IMR-90 (cell line): ENCODE measurements around the gene CRYZL1. TPM values are rescaled to one million over a fixed set of nuclear protein-coding genes. Genes with fewer than 3 reads are reported as not detected.

ENCODE experiments used
- ATAC-seq: fragments of 200-7000 bp; cut with Tn5 transposase; 2 replicates; pipeline ENCODE4 v1.9.1; 2020; ENCODE audit warnings: low read depth, mild to moderate bottlenecking, moderate library complexity
- BruUV-seq: library from RNA; stranded (reverse); fragments of 400-500 nt; replicated peaks from 2 replicates; lab custom pipeline; 2021; lab: Mats Ljungman, UMichigan
- CTCF ChIA-PET: fragments of 300-600 bp; formaldehyde crosslinking; extraction: SDS; loops from one replicate; lab custom pipeline; 2021; ENCODE audit warnings: antibody characterized with exemption; lab: Yijun Ruan, JAX
- POLR2A ChIA-PET: fragments of 300-600 bp; sonication (Branson Sonifier 250); formaldehyde crosslinking; loops from one replicate; lab custom pipeline; 2022; ENCODE audit warnings: antibody characterized with exemption; ENCODE audit not compliant: unreplicated experiment; lab: Charles Lee
- DNase-seq: peaks from one replicate; pipeline ENCODE4 v3.0.0; 2013
- H2AFZ ChIP-seq: replicated peaks from 2 replicates; pipeline ENCODE3; 2013; ENCODE audit warnings: low read length, mild to moderate bottlenecking; ENCODE audit not compliant: poor library complexity
- H2AK5ac ChIP-seq: 2 replicates; pipeline ENCODE4 v1.6.1; 2013; ENCODE audit warnings: low read depth, low read length, inconsistent platforms
- H2AK9ac ChIP-seq: replicated peaks from 2 replicates; pipeline ENCODE3; 2013; ENCODE audit warnings: mild to moderate bottlenecking, low read depth, low read length, moderate library complexity; ENCODE audit not compliant: poor library complexity
- H2BK120ac ChIP-seq: 2 replicates; pipeline ENCODE4 v1.6.1; 2013; ENCODE audit warnings: low read depth, low read length, inconsistent platforms
- H2BK15ac ChIP-seq: 3 replicates; pipeline ENCODE4 v1.6.1; 2013; ENCODE audit warnings: low read depth, low read length, inconsistent platforms
- H2BK20ac ChIP-seq: 2 replicates; pipeline ENCODE4 v1.6.1; 2013; ENCODE audit warnings: low read depth, mild to moderate bottlenecking, inconsistent platforms, low read length, moderate library complexity
- H2BK5ac ChIP-seq: 2 replicates; pipeline ENCODE4 v1.6.1; 2013; ENCODE audit warnings: mild to moderate bottlenecking, low read depth, low read length, inconsistent platforms; ENCODE audit not compliant: poor library complexity, severe bottlenecking
- H3K14ac ChIP-seq: replicated peaks from 2 replicates; pipeline ENCODE4 v1.6.1; 2013; ENCODE audit warnings: low read depth, low read length, inconsistent platforms
- H3K18ac ChIP-seq: 2 replicates; pipeline ENCODE4 v1.6.1; 2013; ENCODE audit warnings: low read depth, low read length, control low read depth
- H3K23ac ChIP-seq: 2 replicates; pipeline ENCODE4 v1.6.1; 2013; ENCODE audit warnings: low read depth, low read length, inconsistent platforms
- H3K27ac ChIP-seq: 2 replicates; pipeline ENCODE4 v1.5.1; 2013; ENCODE audit warnings: mild to moderate bottlenecking, control low read depth, low read length; ENCODE audit not compliant: insufficient read depth
- H3K27me3 ChIP-seq: 2 replicates; pipeline ENCODE4 v1.6.1; 2013; ENCODE audit warnings: low read length; ENCODE audit not compliant: control insufficient read depth, insufficient read depth
- H3K36me3 ChIP-seq: 2 replicates; pipeline ENCODE4 v1.6.1; 2013; ENCODE audit warnings: low read length, mixed read lengths; ENCODE audit not compliant: control insufficient read depth, insufficient read depth
- H3K4ac ChIP-seq: 2 replicates; pipeline ENCODE4 v1.6.1; 2013; ENCODE audit warnings: low read depth, low read length, inconsistent platforms
- H3K4me1 ChIP-seq: 2 replicates; pipeline ENCODE4 v1.6.1; 2013; ENCODE audit warnings: low read length, mixed read lengths; ENCODE audit not compliant: control insufficient read depth, insufficient read depth
- H3K4me2 ChIP-seq: 2 replicates; pipeline ENCODE4 v1.6.1; 2013; ENCODE audit warnings: low read depth, mild to moderate bottlenecking, control low read depth, low read length, moderate library complexity
- H3K4me3 ChIP-seq: 2 replicates; pipeline ENCODE4 v1.5.1; 2013; ENCODE audit warnings: low read depth, mild to moderate bottlenecking, control low read depth, low read length, moderate library complexity; ENCODE audit not compliant: insufficient read depth
- H3K56ac ChIP-seq: 2 replicates; pipeline ENCODE4 v1.6.1; 2013; ENCODE audit warnings: low read length, inconsistent platforms; ENCODE audit not compliant: insufficient read depth; ENCODE audit errors: extremely low read depth
- H3K79me1 ChIP-seq, 2 experiments: 2 replicates each; pipeline ENCODE4 v1.6.1; 2013; ENCODE audit warnings: low read length in 2 of 2, inconsistent platforms in 1 of 2, low read depth in 1 of 2
- H3K9ac ChIP-seq: 2 replicates; pipeline ENCODE4 v1.6.1; 2013; ENCODE audit warnings: low read depth, low read length, control low read depth
- H3K9me1 ChIP-seq: 2 replicates; pipeline ENCODE4 v1.6.1; 2013; ENCODE audit warnings: low read length, inconsistent platforms; ENCODE audit not compliant: insufficient read depth
- H3K9me3 ChIP-seq: 2 replicates; pipeline ENCODE4 v1.6.1; 2013; ENCODE audit warnings: low read length; ENCODE audit not compliant: control insufficient read depth, insufficient read depth
- H4K20me1 ChIP-seq: 2 replicates; pipeline ENCODE4 v1.6.1; 2013; ENCODE audit warnings: low read length, inconsistent platforms; ENCODE audit not compliant: insufficient read depth
- H4K5ac ChIP-seq: 2 replicates; pipeline ENCODE4 v1.6.1; 2013; ENCODE audit warnings: mild to moderate bottlenecking, low read depth, low read length, control low read depth
- H4K8ac ChIP-seq, 2 experiments: 2 replicates each; pipeline ENCODE4 v1.6.1; 2013; ENCODE audit warnings: low read depth in 2 of 2, low read length in 2 of 2, control low read depth in 1 of 2, inconsistent platforms in 1 of 2
- H4K91ac ChIP-seq: 2 replicates; pipeline ENCODE4 v1.6.1; 2013; ENCODE audit warnings: low read depth, low read length, inconsistent platforms; ENCODE audit not compliant: insufficient read depth
- CEBPB ChIP-seq: IDR thresholded peaks from 2 replicates; pipeline ENCODE4 v1.6.1; 2012; ENCODE audit warnings: low read depth, low read length, improper control_type of control experiment
- POLR2A ChIP-seq: IDR thresholded peaks from 2 replicates; pipeline ENCODE4 v1.6.1; 2012; ENCODE audit warnings: mild to moderate bottlenecking, low read depth, low read length
- WGBS, 2 experiments: methylation state at CpG; one replicate each; pipeline versions ENCODE4 v1.1.5 to v1.1.7; 2013; ENCODE audit warnings: missing lambda C conversion rate in 2 of 2; ENCODE audit not compliant: insufficient read length in 1 of 2; ENCODE audit errors: extremely low coverage in 2 of 2; 5-methylcytosine and 5-hydroxymethylcytosine counted together
- dilution Hi-C: fragments of 300-500 bp; cut with HindIII; formaldehyde crosslinking; loops from one replicate; pipeline ENCODE4 v1.14.3; 2018; ENCODE audit warnings: low sequenced_read_pairs; ENCODE audit not compliant: unreplicated experiment
- in situ Hi-C: fragments of 300-500 bp; cut with MboI; formaldehyde crosslinking; loops from 3 replicates; pipeline ENCODE4 v1.14.3; 2019; ENCODE audit warnings: low sequenced_read_pairs, inconsistent platforms, mixed read lengths
- intact Hi-C: fragments of 100-400 bp; cut with micrococcal nuclease; formaldehyde crosslinking; loops from 2 replicates; pipeline ENCODE4 v1.10.0; 2022
- polyA plus RNA-seq, 3 experiments: library from polyadenylated mRNA; depleted of rRNA; stranded (reverse); fragments of >200 nt; gene quantifications; 2 replicates each; pipeline ENCODE4 v1.2.3, GENCODE V29; 2012; ENCODE audit warnings: low replicate concordance in 1 of 3
- total RNA-seq: library from RNA; depleted of rRNA; stranded (reverse); fragments of >200 nt; gene quantifications from 2 replicates; pipeline ENCODE4 v1.2.3, GENCODE V29; 2012

CRYZL1 gene
- total and polyA plus RNA-seq, 2 of the 4 experiments (the other 2 are of a cell fraction), result 19.9 to 28.5 TPM

- no peak overlapping the region for H3K23ac ChIP-seq
- dilution Hi-C loops, result no loop called here
- no peak overlapping the region for H4K5ac ChIP-seq
- H4K91ac ChIP-seq, result no peak overlapping the region
- TF ChIP-seq CEBPB, result peak; percentile 72
- no peak for TF ChIP-seq POLR2A
- no peak overlapping the region for H2BK15ac ChIP-seq
- POLR2A ChIA-PET, result no interaction called here
- H2AK9ac ChIP-seq, result no peak overlapping the region
- H4K20me1 ChIP-seq, result peaks cover 44% of the 10 kb centered on the region
- H3K4ac ChIP-seq, result no peak overlapping the region
- no peak overlapping the region for H2BK20ac ChIP-seq
- no peak overlapping the region for H3K14ac ChIP-seq
- no peak overlapping the region for H2AFZ ChIP-seq
- in situ Hi-C loops, result no loop called here
- no peak overlapping the region for H2BK120ac ChIP-seq
- no peak overlapping the region for H3K9ac ChIP-seq
- peak; percentile 16 for DNase-seq
- H3K56ac ChIP-seq, result no peak overlapping the region
- peaks cover 57 to 83% of the 10 kb centered on the region in 2 experiments for H3K79me1 ChIP-seq
- no peak overlapping the region for H2AK5ac ChIP-seq
- H3K4me1 ChIP-seq, result peaks cover 10% of the 10 kb centered on the region
- H2BK5ac ChIP-seq, result no peak overlapping the region
- intact Hi-C loops, result no loop called here
- no peak overlapping the region for H3K4me2 ChIP-seq
- peaks cover 28% of the 10 kb centered on the region for H3K9me1 ChIP-seq
- CTCF ChIA-PET, result no interaction called here
- no CpG with 5 or more reads among the region's 2 CpGs for WGBS, 2 experiments
- no peak overlapping the region for H3K27ac ChIP-seq
- 0 out of 2 replicates have a peak, but pooled peaks have one; percentile 42 for ATAC-seq
- H3K18ac ChIP-seq, result no peak overlapping the region
- BruUV-seq, result no TSS peak
- H3K27me3 ChIP-seq, result no peaks in the 10 kb centered on the region
- no peak overlapping the region for H3K4me3 ChIP-seq
- H3K36me3 ChIP-seq, result no peaks in the 10 kb centered on the region; the same call in 1 of the 2 replicates
- no peak overlapping the region for H4K8ac ChIP-seq
- no peaks in the 10 kb centered on the region for H3K9me3 ChIP-seq
Measured at GRCh38 chr21:33666153-33666552, 24.6 kb upstream of the CRYZL1 start.
